ENCODE measurements around the gene CCDC86. TPM values are rescaled to one million over a fixed set of nuclear protein-coding genes. Genes with fewer than 3 reads are reported as not detected.

CCDC86 gene
- total and polyA plus RNA-seq, 9 of the 15 experiments (the other 6 are each of a cell fraction or from before 2014, with no cell fraction given): 4.6 to 102 (median 25.2) TPM

DNA sequence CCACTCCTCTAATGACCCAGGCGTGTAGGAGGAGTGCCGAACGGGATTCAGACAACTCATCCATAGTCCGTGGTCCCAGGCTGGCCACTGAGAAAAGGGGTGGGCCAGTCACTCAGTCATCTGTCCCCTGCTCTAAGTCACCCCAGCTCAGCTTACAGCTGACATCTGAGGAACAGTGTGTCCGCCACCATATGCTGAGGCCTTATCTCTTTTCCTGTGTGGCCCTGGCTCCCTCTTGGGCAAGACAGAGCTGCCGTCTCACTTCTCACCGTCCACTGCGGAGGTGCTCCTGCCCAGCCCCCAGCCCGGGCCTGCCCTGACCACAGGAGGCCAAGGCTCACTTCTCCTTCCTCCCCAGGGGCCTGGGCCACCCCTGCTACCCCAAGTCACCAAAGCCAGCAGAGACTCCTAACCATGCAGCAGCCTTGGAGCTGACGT is 6.8 kb downstream of the CCDC86 start (continued):
- TF ChIP-seq SMAD3 (CRISPR knock-in tag; conservative IDR thresholded peaks at IDR 0.05) (no peak), MTA3 (IDR thresholded peaks at IDR 0.05; ENCODE audit: borderline replicate concordance) (no peak), U2AF2 (optimal IDR thresholded peaks at IDR 0.05; ENCODE audit: low read depth, low read length) (no peak), ZSCAN29 (IDR thresholded peaks at IDR 0.05) (no peak), C11orf30 (IDR thresholded peaks at IDR 0.05; ENCODE audit: low read depth) (no peak), MEIS2 (IDR thresholded peaks at IDR 0.05; ENCODE audit: partially characterized antibody) (peak; percentile 62), SREBF1 (IDR thresholded peaks at IDR 0.05; ENCODE audit: borderline replicate concordance, low read depth, low read length) (no peak), CBX3 (IDR thresholded peaks at IDR 0.05; ENCODE audit: borderline replicate concordance in 1 of 2, low read length in 2 of 2) (no peak), RBM25 (IDR thresholded peaks at IDR 0.05; ENCODE audit: low read depth, low read length, severe bottlenecking) (no peak), ILK (tag; IDR thresholded peaks at IDR 0.05; ENCODE audit: borderline replicate concordance, low read depth) (no peak)
- TF ChIP-seq, protein P1, sequence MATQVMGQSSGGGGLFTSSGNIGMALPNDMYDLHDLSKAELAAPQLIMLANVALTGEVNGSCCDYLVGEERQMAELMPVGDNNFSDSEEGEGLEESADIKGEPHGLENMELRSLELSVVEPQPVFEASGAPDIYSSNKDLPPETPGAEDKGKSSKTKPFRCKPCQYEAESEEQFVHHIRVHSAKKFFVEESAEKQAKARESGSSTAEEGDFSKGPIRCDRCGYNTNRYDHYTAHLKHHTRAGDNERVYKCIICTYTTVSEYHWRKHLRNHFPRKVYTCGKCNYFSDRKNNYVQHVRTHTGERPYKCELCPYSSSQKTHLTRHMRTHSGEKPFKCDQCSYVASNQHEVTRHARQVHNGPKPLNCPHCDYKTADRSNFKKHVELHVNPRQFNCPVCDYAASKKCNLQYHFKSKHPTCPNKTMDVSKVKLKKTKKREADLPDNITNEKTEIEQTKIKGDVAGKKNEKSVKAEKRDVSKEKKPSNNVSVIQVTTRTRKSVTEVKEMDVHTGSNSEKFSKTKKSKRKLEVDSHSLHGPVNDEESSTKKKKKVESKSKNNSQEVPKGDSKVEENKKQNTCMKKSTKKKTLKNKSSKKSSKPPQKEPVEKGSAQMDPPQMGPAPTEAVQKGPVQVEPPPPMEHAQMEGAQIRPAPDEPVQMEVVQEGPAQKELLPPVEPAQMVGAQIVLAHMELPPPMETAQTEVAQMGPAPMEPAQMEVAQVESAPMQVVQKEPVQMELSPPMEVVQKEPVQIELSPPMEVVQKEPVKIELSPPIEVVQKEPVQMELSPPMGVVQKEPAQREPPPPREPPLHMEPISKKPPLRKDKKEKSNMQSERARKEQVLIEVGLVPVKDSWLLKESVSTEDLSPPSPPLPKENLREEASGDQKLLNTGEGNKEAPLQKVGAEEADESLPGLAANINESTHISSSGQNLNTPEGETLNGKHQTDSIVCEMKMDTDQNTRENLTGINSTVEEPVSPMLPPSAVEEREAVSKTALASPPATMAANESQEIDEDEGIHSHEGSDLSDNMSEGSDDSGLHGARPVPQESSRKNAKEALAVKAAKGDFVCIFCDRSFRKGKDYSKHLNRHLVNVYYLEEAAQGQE (IDR thresholded peaks at IDR 0.05; ENCODE audit: borderline replicate concordance): peak; percentile 36
- TF ChIP-seq, protein P1 (CRISPR knock-in tag; IDR thresholded peaks at IDR 0.05; ENCODE audit: low read depth): no peak
- TF ChIP-seq, protein P2, sequence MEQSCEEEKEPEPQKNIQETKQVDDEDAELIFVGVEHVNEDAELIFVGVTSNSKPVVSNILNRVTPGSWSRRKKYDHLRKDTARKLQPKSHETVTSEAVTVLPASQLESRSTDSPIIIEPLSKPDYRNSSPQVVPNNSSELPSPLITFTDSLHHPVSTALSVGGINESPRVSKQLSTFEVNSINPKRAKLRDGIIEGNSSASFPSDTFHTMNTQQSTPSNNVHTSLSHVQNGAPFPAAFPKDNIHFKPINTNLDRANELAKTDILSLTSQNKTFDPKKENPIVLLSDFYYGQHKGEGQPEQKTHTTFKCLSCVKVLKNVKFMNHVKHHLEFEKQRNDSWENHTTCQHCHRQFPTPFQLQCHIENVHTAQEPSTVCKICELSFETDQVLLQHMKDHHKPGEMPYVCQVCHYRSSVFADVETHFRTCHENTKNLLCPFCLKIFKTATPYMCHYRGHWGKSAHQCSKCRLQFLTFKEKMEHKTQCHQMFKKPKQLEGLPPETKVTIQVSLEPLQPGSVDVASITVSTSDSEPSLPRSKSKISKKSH (CRISPR knock-in tag; IDR thresholded peaks at IDR 0.05): no peak
- TF ChIP-seq, protein P3, sequence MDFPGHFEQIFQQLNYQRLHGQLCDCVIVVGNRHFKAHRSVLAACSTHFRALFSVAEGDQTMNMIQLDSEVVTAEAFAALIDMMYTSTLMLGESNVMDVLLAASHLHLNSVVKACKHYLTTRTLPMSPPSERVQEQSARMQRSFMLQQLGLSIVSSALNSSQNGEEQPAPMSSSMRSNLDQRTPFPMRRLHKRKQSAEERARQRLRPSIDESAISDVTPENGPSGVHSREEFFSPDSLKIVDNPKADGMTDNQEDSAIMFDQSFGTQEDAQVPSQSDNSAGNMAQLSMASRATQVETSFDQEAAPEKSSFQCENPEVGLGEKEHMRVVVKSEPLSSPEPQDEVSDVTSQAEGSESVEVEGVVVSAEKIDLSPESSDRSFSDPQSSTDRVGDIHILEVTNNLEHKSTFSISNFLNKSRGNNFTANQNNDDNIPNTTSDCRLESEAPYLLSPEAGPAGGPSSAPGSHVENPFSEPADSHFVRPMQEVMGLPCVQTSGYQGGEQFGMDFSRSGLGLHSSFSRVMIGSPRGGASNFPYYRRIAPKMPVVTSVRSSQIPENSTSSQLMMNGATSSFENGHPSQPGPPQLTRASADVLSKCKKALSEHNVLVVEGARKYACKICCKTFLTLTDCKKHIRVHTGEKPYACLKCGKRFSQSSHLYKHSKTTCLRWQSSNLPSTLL (IDR thresholded peaks at IDR 0.05): no peak
